PC-3 (cell line): ENCODE results near the gene SPON2. TPM values are rescaled to one million over a fixed set of nuclear protein-coding genes. Genes with fewer than 3 reads are reported as not detected.

ENCODE experiments used
- ATAC-seq: fragments of 200-7000 bp; cut with Tn5 transposase; 2 replicates; pipeline ENCODE4 v1.9.1; 2020; ENCODE audit warnings: mild to moderate bottlenecking, moderate library complexity
- BruUV-seq: library from RNA; stranded (reverse); fragments of 400-500 nt; replicated peaks from 2 replicates; lab custom pipeline; 2021; lab: Mats Ljungman, UMichigan
- CTCF ChIA-PET: fragments of 300-600 bp; sonication (Branson Sonifier 250); formaldehyde crosslinking; loops from one replicate; lab custom pipeline; 2022; ENCODE audit warnings: antibody characterized with exemption; lab: Charles Lee
- POLR2A ChIA-PET: fragments of 300-600 bp; sonication (Branson Sonifier 250); formaldehyde crosslinking; loops from one replicate; lab custom pipeline; 2022; ENCODE audit warnings: antibody characterized with exemption; ENCODE audit not compliant: unreplicated experiment; lab: Charles Lee
- DNase-seq: peaks from one replicate; pipeline ENCODE4 v3.0.0-alpha.2; 2015
- H2AFZ ChIP-seq: fragments of 300-600 bp; sonication (generic); 2 replicates; pipeline ENCODE4 v1.6.0; 2016; ENCODE audit warnings: antibody characterized with exemption, low read length
- H3F3A ChIP-seq: fragments of 300-600 bp; sonication (generic); one replicate; pipeline ENCODE4 v1.6.0; 2017; ENCODE audit warnings: antibody characterized with exemption, low read length, control low read depth, mild to moderate bottlenecking; ENCODE audit not compliant: unreplicated experiment
- H3K27ac ChIP-seq: fragments of 300-600 bp; sonication (generic); 2 replicates; pipeline ENCODE4 v1.5.1; 2016; ENCODE audit warnings: mild to moderate bottlenecking, low read length
- H3K27me3 ChIP-seq: fragments of 300-600 bp; sonication (generic); 2 replicates; pipeline ENCODE4 v1.6.1; 2016; ENCODE audit warnings: low read length, mixed read lengths
- H3K36me3 ChIP-seq: fragments of 300-600 bp; sonication (generic); 2 replicates; pipeline ENCODE4 v1.6.1; 2016; ENCODE audit warnings: low read depth, mixed run types, low read length, mixed read lengths
- H3K4me1 ChIP-seq: fragments of 300-600 bp; sonication (generic); 2 replicates; pipeline ENCODE4 v1.5.1; 2016; ENCODE audit warnings: low read length; ENCODE audit not compliant: insufficient read depth
- H3K4me2 ChIP-seq: fragments of 300-600 bp; sonication (generic); 2 replicates; pipeline ENCODE4 v1.6.0; 2016; ENCODE audit warnings: low read length
- H3K4me3 ChIP-seq: fragments of 300-600 bp; sonication (generic); 2 replicates; pipeline ENCODE4 v1.5.1; 2016; ENCODE audit warnings: mild to moderate bottlenecking, low read length, mixed read lengths
- H3K79me2 ChIP-seq: fragments of 300-600 bp; sonication (generic); 2 replicates; pipeline ENCODE4 v1.6.1; 2017; ENCODE audit warnings: low read length, mixed read lengths
- H3K9ac ChIP-seq: fragments of 300-600 bp; sonication (generic); 2 replicates; pipeline ENCODE4 v1.6.0; 2016; ENCODE audit warnings: mild to moderate bottlenecking, low read length
- H3K9me2 ChIP-seq: fragments of 300-600 bp; sonication (generic); replicated peaks from 2 replicates; pipeline ENCODE4 v1.6.1; 2016; ENCODE audit warnings: mixed run types, low read length, mixed read lengths
- H3K9me3 ChIP-seq: fragments of 300-600 bp; sonication (generic); 2 replicates; pipeline ENCODE4 v1.6.1; 2016; ENCODE audit warnings: low read length, mixed read lengths
- H4K20me1 ChIP-seq: fragments of 300-600 bp; sonication (generic); 2 replicates; pipeline ENCODE4 v1.6.1; 2016; ENCODE audit warnings: low read length, mixed read lengths
- CTCF ChIP-seq: fragments of 300-600 bp; sonication (generic); conservative IDR thresholded peaks from 2 replicates; pipeline ENCODE4 v1.5.1; 2017; ENCODE audit warnings: antibody characterized with exemption, low read depth, mild to moderate bottlenecking, low read length
- EZH2 ChIP-seq: fragments of 300-600 bp; sonication (generic); IDR thresholded peaks from one replicate; pipeline ENCODE4 v1.6.1; 2017; ENCODE audit warnings: antibody characterized with exemption, mild to moderate bottlenecking, low read length; ENCODE audit not compliant: unreplicated experiment
- EZH2phosphoT487 ChIP-seq: fragments of 300-600 bp; sonication (generic); IDR thresholded peaks from 2 replicates; pipeline ENCODE4 v1.6.1; 2018; ENCODE audit warnings: mild to moderate bottlenecking, antibody characterized with exemption, low read length, borderline replicate concordance
- intact Hi-C: fragments of 100-400 bp; cut with micrococcal nuclease; formaldehyde crosslinking; loops from 2 replicates; pipeline ENCODE4 v1.9.0; 2023
- total RNA-seq: library from RNA; depleted of rRNA; stranded (reverse); fragments of >200 nt; gene quantifications from 2 replicates; pipeline ENCODE4 v1.2.3, GENCODE V29; 2014

The SPON2 gene
- total RNA-seq, 1 experiment from 2014 or later = 0.80 TPM

- Histone ChIP-seq H3K9me2 (no peaks in the 10 kb centered on the region), H2AFZ (no peak overlapping the region), H3K4me2 (no peak overlapping the region), H3K79me2 (no peaks in the 10 kb centered on the region), H3F3A (no peaks in the 10 kb centered on the region), H3K27ac (no peak overlapping the region), H3K36me3 (no peaks in the 10 kb centered on the region; the same call in 1 of the 2 replicates), H3K9me3 (no peaks in the 10 kb centered on the region), H3K4me1 (no peaks in the 10 kb centered on the region), H3K9ac (no peak overlapping the region), H3K4me3 (no peak overlapping the region), H3K27me3 (no peaks in the 10 kb centered on the region), H4K20me1 (no peaks in the 10 kb centered on the region)
- TF ChIP-seq CTCF = no peak
- TF ChIP-seq EZH2phosphoT487 = no peak
- no peak for TF ChIP-seq EZH2
- intact Hi-C loops = no loop called here
- ChIA-PET POLR2A (no interaction called here), CTCF (no interaction called here)
- no peak for ATAC-seq
- TSS peak; percentile 69 for BruUV-seq
- no peak for DNase-seq
Observed at GRCh38 chr4:1211371-1211770, 39.0 kb upstream of the SPON2 start.

GRCh38 chr4:1210971-1211370 is 38.6 kb upstream of the SPON2 start:
- Histone ChIP-seq H3K27me3 (no peaks in the 10 kb centered on the region), H3K9me2 (no peaks in the 10 kb centered on the region), H3F3A (no peaks in the 10 kb centered on the region), H3K9ac (no peak overlapping the region), H3K4me2 (no peak overlapping the region), H3K27ac (no peak overlapping the region), H3K4me1 (no peaks in the 10 kb centered on the region), H3K36me3 (no peaks in the 10 kb centered on the region; the same call in 1 of the 2 replicates), H3K79me2 (no peaks in the 10 kb centered on the region), H3K4me3 (no peak overlapping the region), H4K20me1 (no peaks in the 10 kb centered on the region), H3K9me3 (no peaks in the 10 kb centered on the region), H2AFZ (no peak overlapping the region)
- intact Hi-C loops = no loop called here
- no peak for TF ChIP-seq EZH2
- TF ChIP-seq CTCF = no peak
- TF ChIP-seq EZH2phosphoT487 = no peak
- ChIA-PET POLR2A (no interaction called here), CTCF (no interaction called here)
- BruUV-seq = no TSS peak
- no peak for ATAC-seq
- no peak for DNase-seq

GRCh38 chr4:1210241-1210841 is 38.0 kb upstream of the SPON2 start:
- H3K9ac ChIP-seq = no peak overlapping the region
- H3K27me3 ChIP-seq = no peaks in the 10 kb centered on the region
- intact Hi-C loops = no loop called here
- no peak overlapping the region for H3K4me3 ChIP-seq
- TF ChIP-seq EZH2 = no peak
- TF ChIP-seq CTCF = no peak
- no peak for TF ChIP-seq EZH2phosphoT487
- H4K20me1 ChIP-seq = no peaks in the 10 kb centered on the region
- H3K9me2 ChIP-seq = no peaks in the 10 kb centered on the region
- H3K36me3 ChIP-seq = no peaks in the 10 kb centered on the region; the same call in 1 of the 2 replicates
- no peak overlapping the region for H3K27ac ChIP-seq
- H2AFZ ChIP-seq = no peak overlapping the region
- CTCF ChIA-PET = no interaction called here
- no peak for ATAC-seq
- H3K4me1 ChIP-seq = no peaks in the 10 kb centered on the region
- H3F3A ChIP-seq = no peaks in the 10 kb centered on the region
- BruUV-seq = no TSS peak
- no peaks in the 10 kb centered on the region for H3K79me2 ChIP-seq
- H3K4me2 ChIP-seq = no peak overlapping the region
- no peaks in the 10 kb centered on the region for H3K9me3 ChIP-seq
- POLR2A ChIA-PET = no interaction called here
- DNase-seq = no peak
